HepG2 (cell line): ENCODE results near the gene TRIM28. TPM values are rescaled to one million over a fixed set of nuclear protein-coding genes. Genes with fewer than 3 reads are reported as not detected.
A peak's percentile ranks its signal among the peaks of the same experiment; 100 is the strongest.

Experiments used
- CREM ChIP-seq, 2 experiments: sonication (generic) in 1 of 2; formaldehyde crosslinking in 1 of 2; IDR thresholded peaks; 2 replicates each; pipeline versions ENCODE4 v1.4.0 to v1.6.1; 2016 to 2020; ENCODE audit warnings: antibody characterized with exemption in 1 of 2, mild to moderate bottlenecking in 1 of 2, missing genetic modification reagents in 1 of 2
- EHMT2 ChIP-seq: fragments of 200-600 bp; sonication (generic); IDR thresholded peaks from 2 replicates; pipeline ENCODE4 v1.7.0; 2017; ENCODE audit warnings: antibody characterized with exemption, low read depth, low read length, borderline replicate concordance
- ETV6 ChIP-seq: sonication (generic); formaldehyde crosslinking; conservative IDR thresholded peaks from 2 replicates; pipeline ENCODE4 v1.4.0; 2020; ENCODE audit warnings: missing genetic modification reagents
- HIVEP1 ChIP-seq: sonication (generic); formaldehyde crosslinking; IDR thresholded peaks from 2 replicates; pipeline ENCODE4 v1.4.0; 2020; ENCODE audit warnings: mild to moderate bottlenecking, missing genetic modification reagents
- HNRNPK ChIP-seq: fragments of 200-400 bp; formaldehyde crosslinking; IDR thresholded peaks from 2 replicates; pipeline ENCODE4 v1.6.1; 2018; ENCODE audit warnings: low read length, low read depth, moderate library complexity, mild to moderate bottlenecking; ENCODE audit not compliant: poor library complexity, severe bottlenecking
- HNRNPUL1 ChIP-seq: fragments of 200-400 bp; formaldehyde crosslinking; IDR thresholded peaks from 2 replicates; pipeline ENCODE4 v1.6.1; 2017; ENCODE audit warnings: low read depth, mild to moderate bottlenecking, low read length, moderate library complexity
- KLF13 ChIP-seq: sonication (generic); formaldehyde crosslinking; IDR thresholded peaks from 2 replicates; pipeline ENCODE4 v1.4.0; 2020; ENCODE audit warnings: mild to moderate bottlenecking, missing genetic modification reagents
- KLF16 ChIP-seq, 2 experiments: sonication (generic) in 1 of 2; formaldehyde crosslinking in 1 of 2; IDR thresholded peaks; 2 replicates each; pipeline versions ENCODE4 v1.6.1 to v1.8.0; 2016 to 2023; ENCODE audit warnings: missing genetic modification reagents in 2 of 2, missing compliant biosample characterization in 1 of 2
- MEIS2 ChIP-seq: sonication (generic); formaldehyde crosslinking; IDR thresholded peaks from 2 replicates; pipeline ENCODE4 v1.9.0; 2021; ENCODE audit warnings: mild to moderate bottlenecking, missing genetic modification reagents
- NFE2L2 ChIP-seq: fragments of 150-350 bp; IDR thresholded peaks from 2 replicates; pipeline ENCODE4 v1.6.1; 2014; ENCODE audit warnings: low read length
- RARG ChIP-seq: sonication (generic); formaldehyde crosslinking; IDR thresholded peaks from 2 replicates; pipeline ENCODE4 v1.4.0; 2020; ENCODE audit warnings: low read depth, mild to moderate bottlenecking, missing genetic modification reagents
- STAT5B ChIP-seq: sonication (generic); formaldehyde crosslinking; IDR thresholded peaks from 2 replicates; pipeline ENCODE4 v1.4.0; 2020; ENCODE audit warnings: missing genetic modification reagents
- ZMYM3 ChIP-seq: sonication (generic); formaldehyde crosslinking; IDR thresholded peaks from 2 replicates; pipeline ENCODE4 v1.5.1; 2020; ENCODE audit warnings: mild to moderate bottlenecking, missing genetic modification reagents
- ZNF780A ChIP-seq: sonication (generic); formaldehyde crosslinking; IDR thresholded peaks from 2 replicates; pipeline ENCODE4 v1.8.0; 2022; ENCODE audit warnings: mild to moderate bottlenecking, missing genetic modification reagents, moderate library complexity
- ZNF878 ChIP-seq: sonication (generic); formaldehyde crosslinking; IDR thresholded peaks from 2 replicates; pipeline ENCODE4 v1.8.1; 2023; ENCODE audit warnings: mild to moderate bottlenecking, missing genetic modification reagents, moderate library complexity
- polyA plus RNA-seq, 8 experiments: library from polyadenylated mRNA; depleted of rRNA in 3 of 8; stranded (reverse) in 7 of 8; unstranded in 1 of 8; fragments of >200 nt; fragmentation: Illumina TruSeq in 4 of 8; extraction: Trizol in 4 of 8; gene quantifications; 2 replicates each; pipeline versions ENCODE4 v1.2.1 to v1.2.3, GENCODE V29; 2011 to 2016; ENCODE audit warnings: low read depth in 4 of 8, missing spikeins in 1 of 8, mixed read lengths in 1 of 8; ENCODE audit not compliant: insufficient read depth in 1 of 8
- total RNA-seq, 5 experiments: library from RNA; depleted of rRNA; stranded (reverse); fragments of >200 nt; fragmentation: Illumina TruSeq; extraction: Trizol; gene quantifications; 2 replicates each; pipeline ENCODE4 v1.2.3, GENCODE V29; 2016; ENCODE audit warnings: low read depth in 1 of 5
- TF ChIP-seq, protein P1 (sequence below): sonication (generic); formaldehyde crosslinking; IDR thresholded peaks from 2 replicates; pipeline ENCODE4 v1.4.0; 2020; ENCODE audit warnings: missing genetic modification reagents, borderline replicate concordance
- TF ChIP-seq, protein P2 (sequence below): sonication (generic); formaldehyde crosslinking; IDR thresholded peaks from 2 replicates; pipeline ENCODE4; 2020; ENCODE audit warnings: missing genetic modification reagents, mild to moderate bottlenecking, borderline replicate concordance
- TF ChIP-seq, protein P3 (sequence below): IDR thresholded peaks from 2 replicates; pipeline ENCODE4 v1.6.1; 2018; ENCODE audit warnings: missing genetic modification reagents, mild to moderate bottlenecking, missing compliant biosample characterization
- TF ChIP-seq, protein P4 (sequence below): sonication (generic); formaldehyde crosslinking; IDR thresholded peaks from 2 replicates; pipeline ENCODE4 v1.4.0; 2020; ENCODE audit warnings: missing genetic modification reagents, mild to moderate bottlenecking, borderline replicate concordance

TRIM28 gene
- total and polyA plus RNA-seq, 2 of the 13 experiments (the other 11 are each of a cell fraction or from before 2014, with no cell fraction given), result 361 to 439 TPM

DNA sequence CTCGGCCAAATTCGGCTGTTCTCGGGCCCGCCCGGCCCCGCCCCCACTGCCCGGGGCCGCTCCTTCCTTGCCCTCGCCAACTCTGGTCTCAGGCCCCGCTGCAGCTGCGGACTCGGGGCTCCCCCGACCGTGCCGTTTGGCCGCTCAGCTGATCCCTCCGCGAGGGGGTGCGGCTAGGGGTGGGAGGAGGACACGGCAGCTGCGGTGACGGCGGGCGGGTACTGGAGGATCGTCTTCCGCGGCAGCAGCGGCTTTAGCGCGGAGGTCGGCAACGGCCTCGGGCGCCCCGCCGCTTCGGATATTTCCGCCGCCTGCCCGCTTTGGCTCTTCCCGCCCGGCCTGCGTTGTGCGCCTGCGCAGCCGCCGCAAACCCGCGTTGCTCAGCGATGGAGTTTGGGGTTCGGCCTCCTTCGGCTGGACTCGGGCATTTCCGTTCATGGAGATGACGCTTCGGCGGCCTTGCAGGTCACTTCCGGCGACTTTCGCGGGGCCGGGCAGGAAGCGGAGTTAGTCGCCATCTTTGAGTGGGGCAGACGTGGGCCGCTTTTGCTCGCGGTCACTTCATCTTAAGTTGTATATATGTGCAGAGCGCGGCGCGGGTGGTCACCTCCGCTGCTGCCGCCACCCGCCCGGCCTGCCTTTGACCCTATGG, 14.9 kb downstream of the TRIM28 start (continued):
- TF ChIP-seq, protein P1, sequence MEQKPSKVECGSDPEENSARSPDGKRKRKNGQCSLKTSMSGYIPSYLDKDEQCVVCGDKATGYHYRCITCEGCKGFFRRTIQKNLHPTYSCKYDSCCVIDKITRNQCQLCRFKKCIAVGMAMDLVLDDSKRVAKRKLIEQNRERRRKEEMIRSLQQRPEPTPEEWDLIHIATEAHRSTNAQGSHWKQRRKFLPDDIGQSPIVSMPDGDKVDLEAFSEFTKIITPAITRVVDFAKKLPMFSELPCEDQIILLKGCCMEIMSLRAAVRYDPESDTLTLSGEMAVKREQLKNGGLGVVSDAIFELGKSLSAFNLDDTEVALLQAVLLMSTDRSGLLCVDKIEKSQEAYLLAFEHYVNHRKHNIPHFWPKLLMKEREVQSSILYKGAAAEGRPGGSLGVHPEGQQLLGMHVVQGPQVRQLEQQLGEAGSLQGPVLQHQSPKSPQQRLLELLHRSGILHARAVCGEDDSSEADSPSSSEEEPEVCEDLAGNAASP (CRISPR knock-in tag), result no peak
- TF ChIP-seq ZNF878, result no peak; the same call in 1 of the 2 replicates
- TF ChIP-seq, protein P2, sequence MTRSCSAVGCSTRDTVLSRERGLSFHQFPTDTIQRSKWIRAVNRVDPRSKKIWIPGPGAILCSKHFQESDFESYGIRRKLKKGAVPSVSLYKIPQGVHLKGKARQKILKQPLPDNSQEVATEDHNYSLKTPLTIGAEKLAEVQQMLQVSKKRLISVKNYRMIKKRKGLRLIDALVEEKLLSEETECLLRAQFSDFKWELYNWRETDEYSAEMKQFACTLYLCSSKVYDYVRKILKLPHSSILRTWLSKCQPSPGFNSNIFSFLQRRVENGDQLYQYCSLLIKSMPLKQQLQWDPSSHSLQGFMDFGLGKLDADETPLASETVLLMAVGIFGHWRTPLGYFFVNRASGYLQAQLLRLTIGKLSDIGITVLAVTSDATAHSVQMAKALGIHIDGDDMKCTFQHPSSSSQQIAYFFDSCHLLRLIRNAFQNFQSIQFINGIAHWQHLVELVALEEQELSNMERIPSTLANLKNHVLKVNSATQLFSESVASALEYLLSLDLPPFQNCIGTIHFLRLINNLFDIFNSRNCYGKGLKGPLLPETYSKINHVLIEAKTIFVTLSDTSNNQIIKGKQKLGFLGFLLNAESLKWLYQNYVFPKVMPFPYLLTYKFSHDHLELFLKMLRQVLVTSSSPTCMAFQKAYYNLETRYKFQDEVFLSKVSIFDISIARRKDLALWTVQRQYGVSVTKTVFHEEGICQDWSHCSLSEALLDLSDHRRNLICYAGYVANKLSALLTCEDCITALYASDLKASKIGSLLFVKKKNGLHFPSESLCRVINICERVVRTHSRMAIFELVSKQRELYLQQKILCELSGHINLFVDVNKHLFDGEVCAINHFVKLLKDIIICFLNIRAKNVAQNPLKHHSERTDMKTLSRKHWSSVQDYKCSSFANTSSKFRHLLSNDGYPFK, result peak; percentile 88; the same call in 1 of the 2 replicates
- TF ChIP-seq EHMT2, result no peak
- TF ChIP-seq ETV6, result no peak
- no peak for TF ChIP-seq ZMYM3
- TF ChIP-seq STAT5B (CRISPR knock-in tag), result no peak
- TF ChIP-seq HIVEP1 (CRISPR knock-in tag), result no peak
- no peak for TF ChIP-seq NFE2L2
- TF ChIP-seq CREM (IDR thresholded peaks at IDR 0.05), result peak; percentile 91
- TF ChIP-seq CREM (CRISPR knock-in tag; IDR thresholded peaks at IDR 0.05), result no peak
- no peak for TF ChIP-seq RARG (CRISPR knock-in tag)
- peak in 1 of 2 experiments; percentile 44; a peak in 1 of 4 replicates for TF ChIP-seq KLF16 (CRISPR knock-in tag; IDR thresholded peaks at IDR 0.05)
- 0 out of 2 replicates have a peak, but pooled peaks have one; percentile 17 for TF ChIP-seq ZNF780A (CRISPR knock-in tag)
- TF ChIP-seq HNRNPUL1, result peak; percentile 64; the same call in 1 of the 2 replicates
- no peak for TF ChIP-seq KLF13 (CRISPR knock-in tag)
- TF ChIP-seq, protein P3, sequence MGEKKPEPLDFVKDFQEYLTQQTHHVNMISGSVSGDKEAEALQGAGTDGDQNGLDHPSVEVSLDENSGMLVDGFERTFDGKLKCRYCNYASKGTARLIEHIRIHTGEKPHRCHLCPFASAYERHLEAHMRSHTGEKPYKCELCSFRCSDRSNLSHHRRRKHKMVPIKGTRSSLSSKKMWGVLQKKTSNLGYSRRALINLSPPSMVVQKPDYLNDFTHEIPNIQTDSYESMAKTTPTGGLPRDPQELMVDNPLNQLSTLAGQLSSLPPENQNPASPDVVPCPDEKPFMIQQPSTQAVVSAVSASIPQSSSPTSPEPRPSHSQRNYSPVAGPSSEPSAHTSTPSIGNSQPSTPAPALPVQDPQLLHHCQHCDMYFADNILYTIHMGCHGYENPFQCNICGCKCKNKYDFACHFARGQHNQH (CRISPR knock-in tag), result peak; percentile 19; the same call in 1 of the 2 replicates
- TF ChIP-seq, protein P4, sequence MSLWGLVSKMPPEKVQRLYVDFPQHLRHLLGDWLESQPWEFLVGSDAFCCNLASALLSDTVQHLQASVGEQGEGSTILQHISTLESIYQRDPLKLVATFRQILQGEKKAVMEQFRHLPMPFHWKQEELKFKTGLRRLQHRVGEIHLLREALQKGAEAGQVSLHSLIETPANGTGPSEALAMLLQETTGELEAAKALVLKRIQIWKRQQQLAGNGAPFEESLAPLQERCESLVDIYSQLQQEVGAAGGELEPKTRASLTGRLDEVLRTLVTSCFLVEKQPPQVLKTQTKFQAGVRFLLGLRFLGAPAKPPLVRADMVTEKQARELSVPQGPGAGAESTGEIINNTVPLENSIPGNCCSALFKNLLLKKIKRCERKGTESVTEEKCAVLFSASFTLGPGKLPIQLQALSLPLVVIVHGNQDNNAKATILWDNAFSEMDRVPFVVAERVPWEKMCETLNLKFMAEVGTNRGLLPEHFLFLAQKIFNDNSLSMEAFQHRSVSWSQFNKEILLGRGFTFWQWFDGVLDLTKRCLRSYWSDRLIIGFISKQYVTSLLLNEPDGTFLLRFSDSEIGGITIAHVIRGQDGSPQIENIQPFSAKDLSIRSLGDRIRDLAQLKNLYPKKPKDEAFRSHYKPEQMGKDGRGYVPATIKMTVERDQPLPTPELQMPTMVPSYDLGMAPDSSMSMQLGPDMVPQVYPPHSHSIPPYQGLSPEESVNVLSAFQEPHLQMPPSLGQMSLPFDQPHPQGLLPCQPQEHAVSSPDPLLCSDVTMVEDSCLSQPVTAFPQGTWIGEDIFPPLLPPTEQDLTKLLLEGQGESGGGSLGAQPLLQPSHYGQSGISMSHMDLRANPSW (CRISPR knock-in tag), result no peak
- TF ChIP-seq HNRNPK, result peak; percentile 27
- TF ChIP-seq MEIS2 (CRISPR knock-in tag), result peak; percentile 92
